ENCODE measurements around the gene WBP1L. TPM values are rescaled to one million over a fixed set of nuclear protein-coding genes. Genes with fewer than 3 reads are reported as not detected.

The WBP1L gene
- total RNA-seq, 3 donors from 2014 or later (not counting 1 experiment from before 2014, with no cell fraction given), result 34.6 to 48.4 (median 47.9) TPM

DNA sequence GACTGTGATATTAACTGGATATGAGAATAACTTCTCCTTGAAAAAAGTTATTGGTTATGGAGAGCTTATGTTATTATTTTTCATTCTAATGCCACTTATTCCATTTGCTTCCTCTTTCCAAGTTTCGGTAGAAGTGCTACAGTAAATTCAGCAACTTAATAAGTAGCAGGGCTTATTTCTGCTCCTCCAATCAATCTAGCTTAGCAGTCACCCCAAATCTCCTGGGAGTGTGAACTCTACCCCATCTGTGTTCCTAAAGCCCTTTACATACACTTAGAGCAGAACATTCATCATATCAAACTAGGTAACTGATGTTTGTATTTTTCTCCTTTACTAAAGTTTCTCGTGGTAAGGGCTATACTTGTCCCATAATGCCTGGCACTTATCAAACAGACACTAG lies 38.2 kb upstream of the WBP1L start:
- 75% methylated on average over 1 of the region's 2 CpGs for WGBS (ENCODE audit: insufficient coverage)
- no peaks in the 10 kb centered on the region for H3K9me3 Mint-ChIP-seq
- no peaks in the 10 kb centered on the region for H3K27me3 Mint-ChIP-seq (ENCODE audit: low read depth in 2 of 2)
- no peak for DNase-seq
- no peak overlapping the region for H3K4me3 ChIP-seq (ENCODE audit: low read length)
- no peaks in the 10 kb centered on the region for H3K4me1 ChIP-seq (ENCODE audit: control insufficient read depth, insufficient read depth, low read length)
- no peaks in the 10 kb centered on the region for H3K9me3 ChIP-seq (ENCODE audit: control insufficient read depth, insufficient read depth, low read length)
- H3K4me3 Mint-ChIP-seq, result no peak overlapping the region
- intact Hi-C loops (cut with micrococcal nuclease), result no loop called here
- H3K36me3 ChIP-seq (ENCODE audit: control insufficient read depth, insufficient read depth, low read length), result no peaks in the 10 kb centered on the region
- TF ChIP-seq, protein P1, sequence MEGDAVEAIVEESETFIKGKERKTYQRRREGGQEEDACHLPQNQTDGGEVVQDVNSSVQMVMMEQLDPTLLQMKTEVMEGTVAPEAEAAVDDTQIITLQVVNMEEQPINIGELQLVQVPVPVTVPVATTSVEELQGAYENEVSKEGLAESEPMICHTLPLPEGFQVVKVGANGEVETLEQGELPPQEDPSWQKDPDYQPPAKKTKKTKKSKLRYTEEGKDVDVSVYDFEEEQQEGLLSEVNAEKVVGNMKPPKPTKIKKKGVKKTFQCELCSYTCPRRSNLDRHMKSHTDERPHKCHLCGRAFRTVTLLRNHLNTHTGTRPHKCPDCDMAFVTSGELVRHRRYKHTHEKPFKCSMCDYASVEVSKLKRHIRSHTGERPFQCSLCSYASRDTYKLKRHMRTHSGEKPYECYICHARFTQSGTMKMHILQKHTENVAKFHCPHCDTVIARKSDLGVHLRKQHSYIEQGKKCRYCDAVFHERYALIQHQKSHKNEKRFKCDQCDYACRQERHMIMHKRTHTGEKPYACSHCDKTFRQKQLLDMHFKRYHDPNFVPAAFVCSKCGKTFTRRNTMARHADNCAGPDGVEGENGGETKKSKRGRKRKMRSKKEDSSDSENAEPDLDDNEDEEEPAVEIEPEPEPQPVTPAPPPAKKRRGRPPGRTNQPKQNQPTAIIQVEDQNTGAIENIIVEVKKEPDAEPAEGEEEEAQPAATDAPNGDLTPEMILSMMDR (IDR thresholded peaks at IDR 0.05), result no peak
- no peak overlapping the region for H3K27ac ChIP-seq (ENCODE audit: low read length)
- no peaks in the 10 kb centered on the region for H3K27me3 ChIP-seq (ENCODE audit: control insufficient read depth, insufficient read depth, low read length)
- no peak for ATAC-seq
- H3K4me1 Mint-ChIP-seq, result peaks cover 0 to 11% of the 10 kb centered on the region in 2 donors
- H3K36me3 Mint-ChIP-seq, result no peaks in the 10 kb centered on the region
- no peak overlapping the region for H3K27ac Mint-ChIP-seq

DNA sequence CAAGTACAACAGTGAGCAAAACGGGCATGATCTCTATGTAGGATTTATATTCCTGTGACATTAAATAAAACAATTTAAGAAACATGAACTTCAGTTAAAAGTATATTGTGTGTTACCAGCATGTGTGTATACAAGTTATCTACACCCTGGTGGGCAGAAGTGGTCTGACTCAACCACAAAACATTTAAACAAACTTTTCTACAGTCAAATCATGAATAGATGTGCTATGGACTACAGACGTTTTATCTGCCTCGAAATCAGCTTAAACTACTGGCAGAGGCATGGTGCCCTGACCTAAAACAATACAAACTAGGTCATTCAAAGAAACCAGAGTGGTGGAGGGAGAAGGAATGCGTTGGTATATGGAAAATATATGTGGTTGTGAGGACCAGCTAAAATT lies 33.1 kb upstream of the WBP1L start:
- no peaks in the 10 kb centered on the region for H3K36me3 ChIP-seq (ENCODE audit: control insufficient read depth, insufficient read depth, low read length)
- no peaks in the 10 kb centered on the region for H3K9me3 Mint-ChIP-seq
- H3K27me3 Mint-ChIP-seq (ENCODE audit: low read depth in 2 of 2), result no peaks in the 10 kb centered on the region
- peak overlapping the region; percentile 8 for H3K27ac ChIP-seq (ENCODE audit: low read length)
- DNase-seq (peak in 1 of 2 donors; percentile 26), ATAC-seq (no peak)
- intact Hi-C loops (cut with micrococcal nuclease), result loop anchor here (5.0 kb wide), 2 partner anchors 48 to 208 kb away; partner anchors contain the start of genes ACTR1A and SUFU
- 33% methylated on average over 2 of the region's 4 CpGs for WGBS (ENCODE audit: insufficient coverage)
- H3K4me1 ChIP-seq (ENCODE audit: control insufficient read depth, insufficient read depth, low read length), result peaks cover 15% of the 10 kb centered on the region
- no peak overlapping the region for H3K4me3 Mint-ChIP-seq
- H3K36me3 Mint-ChIP-seq, result no peaks in the 10 kb centered on the region
- TF ChIP-seq, protein P1 (IDR thresholded peaks at IDR 0.05), result no peak
- no peaks in the 10 kb centered on the region for H3K9me3 ChIP-seq (ENCODE audit: control insufficient read depth, insufficient read depth, low read length)
- no peak overlapping the region for H3K4me3 ChIP-seq (ENCODE audit: low read length)
- peak overlapping the region in 1 of 2 donors; percentile 7 for H3K27ac Mint-ChIP-seq
- no peaks in the 10 kb centered on the region for H3K27me3 ChIP-seq (ENCODE audit: control insufficient read depth, insufficient read depth, low read length)
- H3K4me1 Mint-ChIP-seq, result peaks cover 17 to 29% of the 10 kb centered on the region in 2 donors

DNA sequence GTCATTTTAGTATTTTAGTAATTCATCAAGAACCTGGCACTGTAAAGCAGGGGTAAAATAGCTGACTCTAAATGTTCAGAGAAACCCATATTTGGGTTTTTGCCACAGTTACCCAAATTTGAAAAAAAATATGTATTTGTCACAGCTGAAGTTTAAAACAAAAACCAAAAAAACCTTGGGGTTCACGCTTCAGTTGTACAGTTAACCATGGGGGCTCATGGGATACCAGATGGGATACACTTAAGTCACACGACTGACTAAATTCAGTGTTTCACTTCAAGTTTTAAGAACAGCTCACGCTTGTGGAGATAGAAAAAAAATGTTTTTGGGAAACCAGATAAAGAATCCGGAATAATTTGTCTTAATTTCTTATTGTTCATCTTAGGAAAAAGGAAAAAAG lies 31.7 kb upstream of the WBP1L start:
- Mint-ChIP-seq H3K27me3 (ENCODE audit: low read depth in 2 of 2) (no peaks in the 10 kb centered on the region), H3K27ac (no peak overlapping the region), H3K4me1 (peaks cover 17 to 29% of the 10 kb centered on the region in 2 donors), H3K9me3 (no peaks in the 10 kb centered on the region), H3K4me3 (peak overlapping the region; percentile 37), H3K36me3 (no peaks in the 10 kb centered on the region)
- no peaks in the 10 kb centered on the region for H3K36me3 ChIP-seq (ENCODE audit: control insufficient read depth, insufficient read depth, low read length)
- no peak overlapping the region for H3K27ac ChIP-seq (ENCODE audit: low read length)
- DNase-seq, result peak in 1 of 2 donors; percentile 18
- WGBS (ENCODE audit: insufficient coverage), result 54% methylated on average over 2 of the region's 4 CpGs
- intact Hi-C loops (cut with micrococcal nuclease), result loop anchor here (5.0 kb wide), 2 partner anchors 50 to 210 kb away; partner anchors contain the start of genes ACTR1A and SUFU
- H3K4me1 ChIP-seq (ENCODE audit: control insufficient read depth, insufficient read depth, low read length), result peaks cover 15% of the 10 kb centered on the region
- no peaks in the 10 kb centered on the region for H3K27me3 ChIP-seq (ENCODE audit: control insufficient read depth, insufficient read depth, low read length)
- H3K4me3 ChIP-seq (ENCODE audit: low read length), result no peak overlapping the region
- no peaks in the 10 kb centered on the region for H3K9me3 ChIP-seq (ENCODE audit: control insufficient read depth, insufficient read depth, low read length)
- no peak for ATAC-seq
- TF ChIP-seq, protein P1 (IDR thresholded peaks at IDR 0.05), result no peak

Data from natural killer cell (primary cell).